COLO829 (cell line): ENCODE measurements around the gene ST7.
"Not testable (repeated sequence)": the region's sequence is repeated elsewhere in the genome, so short reads cannot be mapped to it uniquely, and the experiment has no call there.

Experiments used
- DNase-seq: peaks from one replicate; pipeline ENCODE4 v3.0.0; 2012; ENCODE audit warnings: low spot score

ST7 gene

DNA sequence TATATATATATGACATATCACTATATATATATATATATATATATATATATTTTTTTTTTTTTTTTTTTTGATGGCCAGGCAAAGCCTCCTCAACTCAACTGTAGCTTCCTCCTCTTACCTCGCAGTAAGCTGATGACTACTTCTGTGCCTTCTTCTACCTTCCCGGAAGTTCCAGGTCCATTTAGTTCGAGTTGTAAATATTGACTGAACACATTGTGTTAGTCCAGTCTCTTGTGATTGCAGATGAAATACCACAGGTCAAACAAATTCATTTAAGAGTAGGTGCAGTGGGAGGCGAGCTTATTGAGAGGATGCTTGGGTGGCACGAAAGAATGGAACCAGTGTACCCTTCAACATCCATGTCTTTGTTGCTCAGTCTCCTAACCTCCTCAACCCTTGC, 144.6 kb downstream of the ST7 start:
- no peak for DNase-seq

DNA sequence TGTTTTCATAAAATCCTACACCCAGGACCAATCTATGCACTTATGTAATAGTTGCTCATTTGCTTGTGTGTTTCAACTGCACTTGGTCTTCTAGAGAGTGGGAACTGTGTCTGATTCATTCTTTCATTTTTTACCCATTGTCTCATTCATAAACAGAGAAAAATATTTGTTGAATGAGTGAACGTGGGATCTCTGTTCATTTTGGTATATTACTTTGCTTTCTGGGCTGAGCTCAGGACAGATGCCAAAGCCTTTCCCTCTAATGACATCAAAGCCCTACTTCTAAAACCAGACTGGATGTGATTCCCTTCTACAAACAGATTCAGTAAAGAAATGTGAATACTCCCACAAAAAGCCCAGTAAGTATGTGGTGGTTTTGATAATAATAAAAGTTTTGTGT, 145.2 kb downstream of the ST7 start:
- no peak for DNase-seq

DNA sequence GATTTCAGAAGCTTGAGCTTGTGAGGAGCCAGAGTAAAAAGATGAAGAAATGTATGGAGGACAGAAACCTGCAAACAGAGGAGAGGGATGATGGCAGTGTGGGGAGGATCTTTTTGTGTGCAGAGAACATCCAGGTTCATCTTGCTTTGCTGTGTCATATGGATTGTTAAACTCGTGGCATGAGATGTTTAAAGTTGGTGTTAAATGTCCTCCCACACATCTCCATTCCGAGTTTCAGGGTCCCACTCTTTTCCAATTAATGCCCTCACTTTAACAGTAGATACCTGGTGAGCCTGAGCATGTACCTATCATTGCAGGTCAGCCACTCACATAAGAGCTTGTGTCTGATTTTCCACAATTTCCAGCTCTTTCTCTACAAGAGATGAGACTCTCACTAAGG, 147.7 kb downstream of the ST7 start:
- DNase-seq, result no peak

DNA sequence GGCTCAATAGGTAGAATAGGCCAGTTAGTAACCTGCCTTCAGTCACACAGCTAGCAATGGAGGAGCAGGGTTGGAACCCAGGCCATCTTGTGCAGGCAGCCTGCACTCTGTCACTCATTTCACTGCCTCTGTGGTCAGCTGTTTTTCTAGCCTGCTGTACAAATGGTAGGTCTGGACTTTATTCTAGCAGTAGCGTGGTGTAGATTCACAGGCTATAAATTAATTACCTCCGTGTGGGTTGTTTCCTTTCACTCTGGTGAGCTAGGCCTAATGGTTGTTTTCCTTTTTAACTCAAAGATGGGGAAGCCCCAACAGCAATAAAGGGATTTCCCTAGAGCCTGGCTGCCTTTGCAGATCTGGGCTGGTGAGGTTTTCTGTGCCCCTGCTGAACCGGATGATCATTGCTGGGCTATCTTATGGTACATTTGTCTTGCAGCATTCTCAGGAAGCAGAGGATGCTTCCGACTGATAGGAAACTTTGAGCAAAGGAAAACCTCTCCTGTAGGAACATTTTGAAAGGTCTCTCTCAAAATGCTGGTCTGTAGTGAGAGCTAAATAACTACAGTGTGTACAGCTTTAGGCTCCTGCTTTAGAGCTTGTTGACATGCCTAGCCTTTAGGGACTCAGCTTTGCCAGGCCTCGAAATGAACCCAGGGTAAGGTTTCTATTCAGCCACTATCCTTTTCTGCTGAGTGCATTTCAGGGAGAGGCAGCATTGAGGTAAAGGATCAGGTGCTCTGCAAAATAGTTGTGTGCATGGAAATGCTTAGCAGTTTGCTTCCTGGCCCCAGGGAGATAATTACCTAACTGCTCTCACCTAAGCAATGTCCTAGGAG, 157.4 kb downstream of the ST7 start:
- no peak for DNase-seq

DNA sequence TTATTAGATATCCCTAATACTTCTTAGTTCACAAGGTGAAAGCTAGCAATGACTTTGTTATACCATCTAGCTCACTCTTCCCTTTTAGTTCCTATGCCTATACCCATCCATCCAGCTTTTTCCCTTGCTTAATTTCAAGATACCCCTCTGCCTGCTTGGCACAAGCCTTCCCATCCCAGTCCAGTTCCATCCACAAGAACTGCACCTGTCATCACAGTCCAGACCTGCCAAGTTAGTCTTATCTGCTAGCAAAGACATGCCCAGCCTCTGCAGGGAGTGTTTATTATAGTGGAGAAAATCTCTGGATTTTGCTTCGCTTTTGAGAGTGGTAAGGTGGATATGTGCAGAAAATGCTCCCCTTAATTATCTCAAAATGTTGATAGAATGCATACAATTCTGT, 158.2 kb downstream of the ST7 start:
- no peak for DNase-seq

DNA sequence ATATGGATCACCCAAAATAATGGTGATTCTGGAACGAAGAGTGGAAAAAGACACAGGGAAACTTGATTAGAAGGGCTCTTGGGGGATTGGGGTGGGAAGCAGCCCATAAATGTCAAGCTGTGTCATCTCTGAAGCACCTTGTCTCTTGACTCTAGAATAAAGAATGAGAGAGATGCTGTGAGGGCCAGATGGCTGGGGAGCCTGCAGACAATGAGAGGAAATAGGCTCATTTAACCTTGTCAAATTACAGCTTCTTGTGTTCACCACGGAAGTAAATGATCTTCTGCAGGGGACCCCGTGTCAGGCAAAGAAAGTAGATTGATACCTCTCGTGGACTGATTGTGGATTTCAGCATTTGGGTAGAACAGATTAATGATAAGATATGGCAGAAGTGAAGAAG, 159.3 kb downstream of the ST7 start:
- no peak for DNase-seq

DNA sequence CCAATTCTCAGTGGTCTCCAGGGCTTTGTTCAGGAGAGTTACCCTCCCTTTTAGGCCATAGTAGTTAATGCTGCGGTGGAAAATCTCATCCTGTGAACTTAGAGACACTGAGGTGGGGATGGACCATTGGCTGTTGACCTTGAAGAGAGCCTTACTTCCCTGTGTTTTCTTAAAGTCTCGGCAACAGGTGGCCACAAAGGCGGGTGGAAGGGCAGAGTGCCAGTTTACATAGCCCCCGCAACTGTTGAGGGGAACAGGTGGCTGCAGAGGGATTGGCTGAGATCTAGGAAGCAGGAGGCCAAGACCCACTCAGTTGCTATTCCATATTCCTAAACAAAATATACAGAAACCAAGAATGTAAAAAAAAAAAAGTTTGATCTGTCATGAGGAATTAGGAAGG, 160.6 kb downstream of the ST7 start:
- DNase-seq, result no peak

DNA sequence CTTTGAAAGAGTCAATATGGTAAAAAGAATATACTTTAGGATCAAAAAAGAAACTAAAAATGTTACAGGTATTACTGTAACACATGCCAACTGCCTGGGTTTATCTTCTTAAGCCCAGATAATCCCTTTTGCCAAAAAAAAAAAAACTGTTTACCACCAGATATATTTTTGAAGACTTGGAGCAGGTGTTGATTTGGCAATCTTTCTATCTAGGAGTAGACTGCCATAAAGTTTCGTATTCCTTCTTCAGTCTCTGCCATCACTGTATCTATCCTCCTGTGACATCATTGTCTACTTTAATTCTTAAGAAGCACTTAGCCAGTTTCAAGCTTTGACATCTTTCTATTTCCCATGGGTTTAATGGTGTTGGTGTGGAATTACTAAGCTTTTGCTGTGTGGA, 161.0 kb downstream of the ST7 start:
- no peak for DNase-seq

DNA sequence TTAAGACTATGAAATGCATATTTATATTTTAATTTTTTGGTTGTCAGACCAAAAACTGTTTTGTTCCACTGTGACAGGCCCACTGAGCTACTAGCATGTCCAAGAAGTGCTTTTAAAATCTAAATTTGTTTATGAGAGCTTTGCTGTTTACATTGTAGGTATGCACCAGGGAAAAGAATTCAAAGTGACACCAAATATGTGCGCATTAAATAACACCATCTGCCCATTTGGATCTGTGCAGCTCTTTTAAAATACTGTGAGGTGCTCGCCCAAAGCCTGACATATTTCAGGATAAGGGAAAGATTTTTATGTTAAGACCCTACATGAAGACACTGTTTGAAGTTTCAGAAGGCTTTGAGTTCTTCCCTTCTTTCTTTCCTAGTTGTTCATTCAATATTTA, 162.9 kb downstream of the ST7 start:
- DNase-seq, result no peak

DNA sequence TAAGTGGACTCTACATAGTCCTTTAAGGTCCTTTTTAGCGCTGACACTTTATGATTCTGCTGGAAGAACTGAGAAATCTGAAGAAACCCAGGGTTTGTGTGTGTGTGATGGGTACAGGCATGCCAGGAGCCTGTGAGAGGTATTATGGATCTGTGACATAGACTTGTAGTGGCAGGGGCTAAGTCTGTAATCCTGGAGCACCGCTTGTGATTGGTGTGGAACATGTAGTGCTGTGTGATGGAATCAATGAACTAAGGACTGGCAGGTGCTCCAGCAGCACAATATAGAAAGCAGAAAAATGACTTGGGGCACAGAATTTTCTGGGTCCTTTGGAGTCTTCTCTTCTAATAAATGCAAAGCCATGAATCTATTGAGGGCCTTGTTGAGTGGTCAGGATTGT, 163.9 kb downstream of the ST7 start:
- no peak for DNase-seq

DNA sequence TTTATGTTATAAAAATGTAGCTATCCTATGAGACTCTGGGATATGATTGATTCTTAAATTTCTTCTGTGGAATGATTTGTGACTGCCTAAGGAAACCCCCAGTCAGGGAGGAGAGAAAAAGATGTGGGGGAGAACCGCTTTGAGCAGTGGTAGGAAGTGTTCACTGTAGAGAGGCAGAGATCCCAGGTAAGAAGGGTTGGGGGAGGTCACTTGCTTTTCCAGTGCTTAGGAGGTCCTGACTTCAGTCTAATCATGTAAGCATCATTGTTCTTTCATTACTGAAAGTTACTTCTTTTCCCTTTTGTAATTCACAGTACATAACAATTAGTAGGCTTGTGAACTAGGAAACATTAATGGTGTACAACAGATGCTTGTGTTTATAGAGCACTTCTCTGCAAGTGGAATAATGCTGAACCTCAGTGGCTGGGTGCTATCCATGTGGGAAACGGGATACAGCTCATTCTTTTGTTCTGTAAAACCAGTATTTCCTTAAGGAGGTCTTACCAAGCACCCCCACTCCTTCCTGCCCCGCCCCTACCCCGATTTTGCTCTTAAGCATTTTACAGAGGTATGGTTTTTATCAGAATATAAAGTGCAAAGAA, 165.4 kb downstream of the ST7 start:
- no peak for DNase-seq

DNA sequence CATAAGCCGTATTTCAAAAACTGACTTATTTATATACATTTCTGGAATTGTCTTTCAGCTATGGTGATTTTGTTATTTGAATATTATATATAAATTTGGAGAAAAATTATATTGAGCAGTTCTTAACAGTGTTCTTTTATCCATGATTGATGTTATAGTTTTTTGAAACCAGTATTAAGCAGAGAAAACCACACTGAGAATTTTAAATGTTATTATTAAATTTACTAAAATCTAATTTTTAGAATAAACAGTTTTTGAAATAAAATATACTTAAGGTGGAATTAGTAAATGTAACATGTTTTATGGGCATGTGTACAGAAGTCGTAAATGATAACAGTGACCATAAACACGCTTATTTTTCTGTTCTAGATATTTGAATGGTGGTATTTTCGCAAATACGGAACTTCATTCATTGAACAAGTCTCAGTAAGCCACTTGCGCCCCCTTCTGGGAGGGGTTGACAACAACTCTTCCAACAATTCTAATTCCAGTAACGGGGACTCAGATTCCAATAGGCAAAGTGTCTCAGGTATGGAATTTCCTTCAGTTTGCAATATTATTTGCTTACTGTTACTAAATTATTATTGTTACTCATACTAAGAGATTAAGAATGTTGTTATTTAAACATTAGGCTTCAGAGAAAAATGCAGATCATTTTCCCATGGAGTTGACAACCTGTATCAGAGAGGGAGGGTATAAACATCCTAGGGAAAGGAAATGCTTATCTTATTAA, 166.1 kb downstream of the ST7 start:
- DNase-seq, result peak; percentile 61

DNA sequence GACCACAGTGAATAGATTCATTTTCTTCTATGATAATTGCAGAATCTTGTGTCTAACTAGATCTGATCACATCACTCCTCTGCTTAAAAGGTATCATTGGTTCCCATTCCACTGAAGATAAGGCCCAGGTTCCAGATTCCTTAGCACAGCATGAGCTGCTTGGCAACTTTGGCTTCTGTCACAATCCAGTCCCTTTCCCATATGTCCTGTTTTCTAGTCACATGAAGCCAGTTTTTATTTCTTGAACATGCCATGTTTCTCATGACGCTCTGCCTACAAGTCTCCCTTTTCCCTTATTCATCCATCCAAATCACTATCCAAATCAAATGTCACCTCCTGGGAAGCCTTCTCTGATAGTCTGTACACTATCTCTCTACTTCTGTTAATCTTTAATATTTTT, 167.0 kb downstream of the ST7 start:
- not testable (repeated sequence) for DNase-seq

DNA sequence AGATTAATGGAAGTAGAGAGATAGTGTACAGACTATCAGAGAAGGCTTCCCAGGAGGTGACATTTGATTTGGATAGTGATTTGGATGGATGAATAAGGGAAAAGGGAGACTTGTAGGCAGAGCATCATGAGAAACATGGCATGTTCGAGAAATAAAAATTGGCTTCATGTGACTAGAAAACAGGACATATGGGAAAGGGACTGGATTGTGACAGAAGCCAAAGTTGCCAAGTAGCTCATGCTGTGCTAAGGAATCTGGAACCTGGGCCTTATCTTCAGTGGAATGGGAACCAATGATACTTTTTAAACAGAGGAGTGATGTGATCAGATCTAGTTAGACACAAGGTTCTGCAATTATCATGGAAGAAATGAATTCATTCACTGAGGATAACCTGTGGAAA, 168.7 kb downstream of the ST7 start:
- DNase-seq, result not testable (repeated sequence)

DNA sequence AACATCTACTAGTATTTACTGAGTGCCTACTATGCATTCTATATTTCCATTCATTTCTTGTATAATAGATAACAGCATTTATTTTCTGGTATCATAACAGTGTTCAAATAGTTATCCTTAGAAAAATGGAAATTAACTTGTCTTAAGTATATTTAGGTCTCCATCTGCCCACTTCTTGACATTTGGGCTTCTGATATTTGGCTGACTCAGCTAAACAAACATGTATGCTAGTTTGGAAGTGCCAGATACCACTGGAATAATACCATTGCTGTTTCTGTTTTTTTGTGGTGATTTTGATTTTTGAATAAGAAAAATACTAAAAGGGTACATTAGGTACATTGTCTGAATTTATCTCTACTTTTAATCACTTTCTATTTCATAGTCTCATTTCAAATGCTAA, 169.2 kb downstream of the ST7 start:
- DNase-seq, result no peak

DNA sequence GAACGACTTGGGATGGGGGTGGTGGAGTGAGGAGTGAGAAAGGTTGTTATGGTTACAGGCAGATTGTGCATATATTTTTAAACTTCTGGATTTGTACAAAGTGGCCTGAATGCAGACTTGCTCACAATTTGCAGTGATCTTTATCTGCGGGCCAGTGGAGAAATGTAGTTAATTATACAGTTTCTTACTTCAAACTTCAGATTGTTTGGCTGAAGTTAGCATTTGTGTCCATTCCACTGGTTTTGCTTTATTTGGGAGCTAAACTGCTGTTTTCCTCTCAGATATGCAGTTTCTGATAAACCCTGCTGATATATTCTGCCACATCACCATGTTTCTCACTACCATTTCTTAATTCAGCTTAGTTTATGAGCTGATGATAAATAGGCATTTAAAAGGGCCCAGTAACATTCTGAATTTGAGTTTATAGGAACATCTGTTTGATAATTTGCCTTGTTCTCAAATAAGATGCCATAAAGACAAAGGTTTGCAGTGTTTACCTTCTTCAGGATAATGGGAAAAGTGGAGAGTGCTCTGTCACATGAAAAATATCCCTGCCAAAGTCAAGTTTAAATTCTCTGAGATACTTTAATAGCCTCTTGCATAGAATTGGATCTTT, 170.1 kb downstream of the ST7 start:
- no peak for DNase-seq

DNA sequence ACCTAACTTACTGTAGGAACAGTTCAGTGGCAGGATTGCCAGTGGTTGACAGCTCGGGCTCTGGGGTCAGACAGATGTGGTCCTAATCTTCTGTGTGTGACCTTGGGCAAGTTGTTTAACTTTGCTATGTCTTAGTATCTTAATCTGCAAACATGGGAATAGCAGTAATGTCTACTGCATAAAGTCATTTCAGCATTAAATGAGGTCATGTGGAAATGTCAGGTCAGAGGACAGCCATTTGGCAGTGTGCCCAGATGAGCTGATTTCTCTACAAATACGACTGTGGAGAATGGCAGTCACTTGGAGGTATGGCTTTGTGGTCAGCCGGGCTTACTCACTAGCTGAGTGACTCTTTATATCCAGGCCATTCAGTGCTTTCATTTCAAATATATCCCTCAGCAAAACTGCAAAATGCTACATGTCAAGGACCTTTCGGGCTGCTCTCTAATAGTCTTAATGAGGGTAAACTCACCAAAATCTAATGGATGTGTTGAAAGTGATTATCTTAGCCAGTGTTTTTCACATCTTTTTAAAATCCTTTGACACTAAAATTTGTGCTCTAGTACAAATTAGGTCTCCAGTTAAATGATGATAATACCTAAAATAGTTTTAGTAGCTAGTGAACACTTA, 171.4 kb downstream of the ST7 start:
- peak; percentile 74 for DNase-seq

DNA sequence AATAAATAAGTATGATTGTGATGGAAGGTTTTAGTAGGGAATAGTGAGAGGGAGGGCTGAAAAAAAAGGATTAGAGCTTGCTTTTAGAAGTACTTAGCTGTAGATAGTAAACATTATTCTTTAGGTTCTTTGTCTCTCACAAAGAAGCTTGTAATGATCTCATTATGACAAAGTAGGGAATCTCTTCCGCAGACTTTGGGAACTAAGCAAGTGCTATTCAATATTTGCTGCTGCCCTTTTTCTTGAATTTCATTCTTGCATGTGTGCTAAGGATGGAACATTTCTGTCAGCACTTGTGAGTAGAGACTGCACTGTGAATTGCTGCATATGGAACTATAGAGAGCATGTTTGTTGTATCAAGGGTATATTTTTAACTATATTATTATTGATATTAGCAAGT, 173.4 kb downstream of the ST7 start:
- peak; percentile 20 for DNase-seq

DNA sequence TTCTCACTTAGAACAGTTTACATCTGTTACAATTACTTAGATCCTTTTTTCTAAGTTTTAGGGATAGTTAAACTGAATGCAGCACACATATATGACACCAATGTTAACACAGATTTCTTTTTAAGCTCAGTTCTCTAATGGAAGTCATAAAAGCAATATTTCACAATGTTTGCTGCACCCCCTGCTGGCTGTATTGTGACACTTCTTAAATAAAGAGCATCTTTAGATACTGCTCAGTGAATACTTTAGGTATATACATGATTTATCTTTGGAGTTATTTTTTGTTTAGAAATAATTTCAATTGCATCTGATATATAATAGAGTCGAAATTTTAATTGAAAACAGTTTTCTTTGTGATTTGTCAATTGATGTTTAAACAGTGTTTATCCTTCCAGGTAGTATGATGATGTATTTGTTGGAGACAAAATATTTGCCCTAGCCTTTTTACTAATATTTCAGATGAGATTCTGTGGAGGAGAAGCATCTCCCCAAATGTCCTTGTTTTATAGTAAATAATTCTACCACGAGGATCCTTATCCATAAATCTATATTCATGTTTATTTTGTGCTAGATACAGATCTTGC, 174.4 kb downstream of the ST7 start:
- DNase-seq, result peak; percentile 36

DNA sequence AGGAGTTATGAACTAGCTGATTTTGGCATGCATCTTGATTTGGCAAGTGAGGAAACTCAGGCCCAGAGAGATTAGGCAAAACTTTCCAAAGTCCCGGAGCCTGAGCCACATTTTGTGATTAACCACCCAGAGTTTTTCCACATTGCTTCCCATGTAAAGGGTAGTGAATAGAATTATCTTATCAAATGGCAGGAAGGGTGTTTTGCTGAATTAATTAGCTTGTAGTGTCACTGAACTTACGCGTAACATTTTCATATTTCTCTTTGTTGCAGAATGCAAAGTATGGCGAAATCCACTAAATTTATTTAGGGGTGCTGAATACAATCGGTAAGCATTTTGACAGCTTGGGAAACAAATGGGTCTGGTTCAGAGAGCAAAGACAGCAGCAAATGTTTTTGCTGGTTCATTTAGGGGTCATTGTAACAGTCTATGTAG, 176.2 kb downstream of the ST7 start:
- no peak for DNase-seq

DNA sequence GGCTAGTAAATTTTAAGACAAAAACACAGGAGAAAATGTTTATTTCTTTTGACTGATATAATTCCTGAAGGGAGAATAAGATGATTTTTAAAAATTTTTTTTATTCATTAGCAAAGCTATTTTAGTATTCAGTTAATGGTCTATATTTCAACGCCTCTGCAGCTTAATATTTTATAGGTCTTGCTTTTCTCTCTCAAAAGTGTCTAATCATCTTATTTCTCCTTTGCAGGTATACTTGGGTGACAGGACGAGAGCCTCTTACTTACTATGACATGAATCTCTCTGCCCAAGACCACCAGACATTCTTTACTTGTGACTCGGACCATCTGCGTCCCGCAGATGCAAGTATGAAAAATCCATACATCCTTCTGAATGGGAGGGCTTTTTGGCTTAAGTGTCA, 177.0 kb downstream of the ST7 start:
- DNase-seq, result no peak
